Measurements from ENCODE around the gene SLC17A3. TPM values are rescaled to one million over a fixed set of nuclear protein-coding genes. Genes with fewer than 3 reads are reported as not detected.

The SLC17A3 gene
- total and polyA plus RNA-seq, 9 of the 15 experiments (the other 6 are each of a cell fraction or from before 2014, with no cell fraction given), result 0.04 to 0.08 TPM; not detected in 7

GRCh38 chr6:25844518-25844917 is 29.5 kb downstream of the SLC17A3 start:
- no peak for DNase-seq (ENCODE audit: extremely low read depth in 1 of 4, low spot score in 3 of 4)
- intact Hi-C loops (cut with micrococcal nuclease) (no loop called here), in situ Hi-C loops (cut with MboI) (no loop called here)
- Histone ChIP-seq H3K4me3 (no peak overlapping the region), H3K4me1 (replicated peaks in 1 of 2; ENCODE audit: control insufficient read depth in 2 of 2, insufficient read depth in 2 of 2, low read length in 2 of 2) (no peaks in the 10 kb centered on the region), H3K4me2 (ENCODE audit: insufficient read depth, low read length) (no peak overlapping the region), H3K9me1 (ENCODE audit: control insufficient read depth, insufficient read depth, low read length) (no peaks in the 10 kb centered on the region), H3K9me3 (replicated peaks; ENCODE audit: control insufficient read depth, insufficient read depth, low read depth, low read length) (no peaks in the 10 kb centered on the region), H4K20me1 (replicated peaks; ENCODE audit: control insufficient read depth, insufficient read depth, low read length) (no peaks in the 10 kb centered on the region), H3K9ac (ENCODE audit: insufficient read depth in 1 of 2, low read depth in 2 of 2, low read length in 2 of 2) (no peak overlapping the region), H3K36me3 (ENCODE audit: control insufficient read depth, insufficient read depth, low read length) (no peaks in the 10 kb centered on the region), H3K27me3 (ENCODE audit: control insufficient read depth in 2 of 2, insufficient read depth in 2 of 2, low read length in 2 of 2) (no peaks in the 10 kb centered on the region; a peak in 2 of 5 replicates), H2AFZ (ENCODE audit: low read depth, low read length) (no peak overlapping the region), H3K27ac (ENCODE audit: extremely low read depth, low read depth, low read length) (no peak overlapping the region), H3K79me2 (ENCODE audit: control insufficient read depth, insufficient read depth, low read length) (no peaks in the 10 kb centered on the region)
- no TSS peak for BruUV-seq (replicated peaks)
- no peak for ATAC-seq
- CTCF ChIA-PET (ENCODE audit: low intra/inter-chr PET ratio), result no interaction called here
- POLR2A ChIA-PET, result no interaction called here
- no peak for FAIRE-seq
- TF ChIP-seq ATF2 (CRISPR knock-in tag; IDR thresholded peaks at IDR 0.05) (no peak), MLLT1 (IDR thresholded peaks at IDR 0.05) (no peak), ADNP (tag; IDR thresholded peaks at IDR 0.05) (no peak), DMBX1 (CRISPR knock-in tag; IDR thresholded peaks at IDR 0.05; ENCODE audit: borderline replicate concordance) (no peak), PRPF4 (IDR thresholded peaks at IDR 0.05; ENCODE audit: insufficient read depth, low read depth, low read length, poor library complexity, severe bottlenecking) (no peak), HMG20B (CRISPR knock-in tag; IDR thresholded peaks at IDR 0.05) (no peak), ZNF75A (CRISPR knock-in tag; IDR thresholded peaks at IDR 0.05) (no peak)
- WGBS (ENCODE audit: insufficient coverage, low coverage, missing lambda C conversion rate), result 0% methylated on average over 2 of the region's 2 CpGs
